A549 (cell line): Measurements from ENCODE around the gene FAM120C.

Source experiments
- CHD4 ChIP-seq: fragments of 200-600 bp; sonication (generic); IDR thresholded peaks from 2 replicates; pipeline ENCODE4 v1.6.1; 2016; ENCODE audit warnings: antibody characterized with exemption, mild to moderate bottlenecking, borderline replicate concordance
- CTCF ChIP-seq: fragments of >200 bp; sonication (Bioruptor Twin); formaldehyde crosslinking; IDR thresholded peaks from 3 replicates; pipeline ENCODE4 v1.5.1; 2016
- EP300 ChIP-seq, 2 experiments: fragments of >200 bp; sonication (Bioruptor Twin); formaldehyde crosslinking; IDR thresholded peaks; 2 replicates in 1 of 2; 3 replicates in 1 of 2; pipeline ENCODE4 v1.6.1; 2016 to 2017
- HMGXB4 ChIP-seq: fragments of 250-450 bp; sonication (Bioruptor Pico); IDR thresholded peaks from 2 replicates; pipeline ENCODE4 v1.5.0; 2021; ENCODE audit warnings: mild to moderate bottlenecking, moderate library complexity, borderline replicate concordance
- MAX ChIP-seq: IDR thresholded peaks from 2 replicates; pipeline ENCODE4 v1.6.1; 2012
- POLR2A ChIP-seq: IDR thresholded peaks from 2 replicates; pipeline ENCODE4 v1.6.1; 2012; ENCODE audit warnings: mild to moderate bottlenecking, low read length
- RARB ChIP-seq: fragments of 250-450 bp; sonication (Bioruptor Pico); IDR thresholded peaks from 2 replicates; pipeline ENCODE4 v1.8.0; 2021; ENCODE audit warnings: mild to moderate bottlenecking, moderate library complexity
- REST ChIP-seq: fragments of 200-600 bp; sonication (generic); IDR thresholded peaks from 2 replicates; pipeline ENCODE4 v1.6.1; 2016; ENCODE audit warnings: antibody characterized with exemption, mild to moderate bottlenecking, moderate library complexity
- RFX5 ChIP-seq: fragments of 450-650 bp; IDR thresholded peaks from 2 replicates; pipeline ENCODE4 v1.7.1; 2014; ENCODE audit warnings: antibody characterized with exemption, mild to moderate bottlenecking, moderate library complexity
- RNF2 ChIP-seq: fragments of 200-600 bp; sonication (generic); IDR thresholded peaks from 2 replicates; pipeline ENCODE4 v1.6.1; 2016; ENCODE audit warnings: low read depth, mild to moderate bottlenecking, antibody characterized with exemption, moderate library complexity, borderline replicate concordance
- SREBF2 ChIP-seq: fragments of 450-650 bp; IDR thresholded peaks from 2 replicates; pipeline ENCODE4 v1.6.1; 2014; ENCODE audit warnings: mild to moderate bottlenecking, moderate library complexity

- no peak for TF ChIP-seq RFX5
- TF ChIP-seq CTCF, result no peak
- no peak for TF ChIP-seq CHD4
- TF ChIP-seq POLR2A, result no peak
- no peak for TF ChIP-seq EP300 (IDR thresholded peaks at IDR 0.05)
- no peak for TF ChIP-seq RARB
- TF ChIP-seq SREBF2, result no peak
- no peak for TF ChIP-seq HMGXB4 (CRISPR knock-in tag)
- TF ChIP-seq RNF2, result no peak
- no peak for TF ChIP-seq REST
- TF ChIP-seq MAX, result no peak
Measured at GRCh38 chrX:54193085-54193821, 10.2 kb upstream of the FAM120C start.
